HG03039 (cell line): ENCODE measurements around the gene NAP1L3.

Experiments used
- ATAC-seq: cut with Tn5 transposase; IDR thresholded peaks from one replicate; pipeline ENCODE4 v1.9.1; 2021; ENCODE audit warnings: mild to moderate bottlenecking, moderate library complexity; ENCODE audit not compliant: unreplicated experiment

Gene NAP1L3, protein sequence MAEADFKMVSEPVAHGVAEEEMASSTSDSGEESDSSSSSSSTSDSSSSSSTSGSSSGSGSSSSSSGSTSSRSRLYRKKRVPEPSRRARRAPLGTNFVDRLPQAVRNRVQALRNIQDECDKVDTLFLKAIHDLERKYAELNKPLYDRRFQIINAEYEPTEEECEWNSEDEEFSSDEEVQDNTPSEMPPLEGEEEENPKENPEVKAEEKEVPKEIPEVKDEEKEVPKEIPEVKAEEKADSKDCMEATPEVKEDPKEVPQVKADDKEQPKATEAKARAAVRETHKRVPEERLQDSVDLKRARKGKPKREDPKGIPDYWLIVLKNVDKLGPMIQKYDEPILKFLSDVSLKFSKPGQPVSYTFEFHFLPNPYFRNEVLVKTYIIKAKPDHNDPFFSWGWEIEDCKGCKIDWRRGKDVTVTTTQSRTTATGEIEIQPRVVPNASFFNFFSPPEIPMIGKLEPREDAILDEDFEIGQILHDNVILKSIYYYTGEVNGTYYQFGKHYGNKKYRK

DNA sequence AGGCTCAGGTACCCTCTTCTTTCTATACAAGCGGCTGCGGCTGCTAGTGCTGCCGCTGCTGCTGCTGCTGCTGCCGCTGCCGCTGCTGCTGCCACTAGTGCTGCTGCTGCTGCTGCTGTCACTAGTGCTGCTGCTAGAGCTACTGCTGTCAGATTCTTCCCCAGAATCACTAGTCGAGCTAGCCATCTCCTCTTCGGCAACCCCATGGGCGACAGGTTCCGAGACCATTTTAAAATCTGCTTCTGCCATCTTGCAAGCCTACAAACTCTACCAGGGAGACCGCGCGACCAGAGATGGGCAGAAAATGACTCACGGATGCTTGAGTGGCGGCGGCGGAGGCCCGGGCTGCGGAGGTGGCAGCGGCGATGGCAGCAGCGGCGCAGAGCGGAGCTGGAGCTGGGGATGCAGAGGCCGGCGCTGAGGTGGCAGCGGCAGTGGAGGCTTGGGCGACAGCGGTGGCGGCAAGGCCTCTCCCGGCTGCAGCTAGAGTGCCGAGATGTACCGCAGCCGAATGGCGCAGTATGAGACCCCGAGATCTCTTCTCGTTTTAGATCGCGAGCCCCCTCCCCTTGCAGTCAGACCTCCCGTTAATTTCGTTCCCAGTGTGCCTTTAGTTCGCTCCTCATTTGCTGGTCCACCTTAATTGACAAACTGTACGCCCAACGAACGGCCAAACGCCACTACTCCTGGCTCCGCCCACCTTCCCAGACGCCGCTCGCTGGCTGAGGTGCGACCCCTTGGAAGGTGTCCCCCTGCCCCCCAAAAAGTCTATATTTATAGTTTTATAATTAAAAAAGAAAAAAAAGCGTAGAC lies at the start of gene NAP1L3:
NAP1L3 (minus strand) TSS at position 523 of the 813 bp plus-strand sequence; CDS start at position 249, 274 bp downstream.
- peak; percentile 62 for ATAC-seq

DNA sequence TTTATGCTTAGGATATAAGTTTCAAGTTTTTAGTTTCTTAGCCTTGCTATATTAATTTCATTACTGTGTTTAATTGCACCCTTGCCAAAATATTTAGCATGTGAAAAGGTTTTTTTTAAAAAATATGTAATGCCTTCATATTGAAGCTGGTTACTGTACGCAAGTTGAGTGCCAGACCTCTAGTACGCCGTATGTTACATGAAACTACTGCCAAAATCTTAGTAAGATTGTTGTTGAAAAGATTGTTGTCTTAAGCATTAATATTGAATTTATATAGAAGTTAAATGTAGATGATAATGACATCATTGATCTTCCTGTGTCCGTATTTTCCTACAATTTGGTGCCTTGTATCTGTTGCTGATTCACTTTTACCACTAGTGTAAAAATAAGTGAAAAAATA lies 37.7 kb upstream of the NAP1L3 start:
- ATAC-seq = no peak

DNA sequence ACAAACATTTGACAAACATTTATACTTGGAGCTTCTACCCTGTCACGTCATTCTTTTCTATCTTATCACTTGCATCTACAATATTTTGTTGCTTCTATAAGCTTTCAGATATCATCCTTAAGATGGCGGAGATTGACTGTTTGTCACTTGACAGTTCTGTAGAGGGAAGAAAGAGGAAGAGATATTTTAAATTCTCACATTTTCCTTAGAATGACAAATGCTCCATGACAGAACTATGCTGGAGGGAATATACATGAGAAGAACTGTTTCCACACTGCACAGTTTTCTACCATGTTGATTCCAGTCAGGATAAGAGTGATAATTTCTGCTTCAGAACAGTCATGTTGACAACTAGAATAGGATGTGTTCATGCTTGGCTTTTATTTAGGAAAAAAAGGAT lies 30.3 kb upstream of the NAP1L3 start:
- no peak for ATAC-seq

DNA sequence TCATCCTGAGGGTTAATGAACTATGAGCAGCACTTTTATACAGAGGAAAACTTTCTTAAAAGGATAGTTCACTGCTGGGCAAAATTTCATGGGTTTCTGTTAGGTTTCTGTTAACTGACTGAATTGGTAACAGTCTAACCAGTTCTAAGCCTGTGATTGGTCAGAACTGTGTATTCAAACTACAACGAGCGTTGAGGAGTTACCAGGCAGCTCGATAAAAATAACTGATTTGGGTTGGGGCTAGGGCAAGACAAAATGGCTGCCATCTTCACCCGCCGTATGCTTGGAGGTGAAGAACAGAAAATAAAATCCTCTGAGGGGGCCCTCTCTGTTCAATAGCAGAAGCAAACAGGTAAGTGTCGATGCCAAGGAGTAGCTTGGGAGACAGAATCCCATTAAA lies 22.6 kb upstream of the NAP1L3 start:
- ATAC-seq = no peak

DNA sequence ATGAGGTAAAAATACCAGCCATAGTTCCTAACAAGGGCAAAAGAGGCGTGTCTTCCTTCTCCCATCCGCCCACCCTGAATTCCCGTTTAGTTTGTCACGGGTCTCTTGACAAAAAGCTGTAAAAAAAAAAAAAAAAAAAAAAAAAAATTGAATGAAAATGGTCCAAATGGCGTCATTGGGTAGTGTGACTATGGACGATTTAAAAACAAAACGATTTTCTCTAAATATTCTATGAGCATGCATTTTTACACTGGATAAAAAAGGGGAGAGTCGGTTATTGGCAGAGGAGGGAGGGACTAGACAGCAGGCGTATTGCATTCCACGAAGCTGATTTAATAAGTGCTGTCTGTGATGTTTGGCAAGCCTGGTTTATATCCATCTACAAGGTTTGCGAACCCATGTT lies 492 bp upstream of the NAP1L3 start, which contains the start of gene FAM133A:
FAM133A (plus strand) TSS at position 338 of the 403 bp plus-strand sequence. CDS start 35,214 bp downstream, outside the sequence.
- ATAC-seq = no peak

DNA sequence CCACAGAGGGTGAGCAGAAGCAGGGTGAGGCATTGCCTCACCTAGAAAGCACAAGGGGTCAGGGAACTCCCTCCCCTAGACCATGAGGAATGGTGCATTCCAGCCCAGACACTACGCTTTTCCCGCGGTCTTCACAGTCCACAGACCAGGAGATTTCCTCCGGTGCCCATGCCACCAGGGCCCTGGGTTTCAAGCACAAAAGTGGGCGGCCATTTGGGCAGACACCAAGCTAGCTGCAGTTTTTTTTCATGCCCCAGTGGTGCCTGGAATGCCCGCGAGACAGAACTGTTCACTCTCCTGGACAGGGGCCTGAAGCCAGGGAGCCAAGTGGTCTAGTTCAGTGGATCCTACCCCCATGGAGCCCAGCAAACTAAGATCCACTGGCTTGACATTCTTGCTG lies 12.8 kb downstream of the NAP1L3 start:
- no peak for ATAC-seq

DNA sequence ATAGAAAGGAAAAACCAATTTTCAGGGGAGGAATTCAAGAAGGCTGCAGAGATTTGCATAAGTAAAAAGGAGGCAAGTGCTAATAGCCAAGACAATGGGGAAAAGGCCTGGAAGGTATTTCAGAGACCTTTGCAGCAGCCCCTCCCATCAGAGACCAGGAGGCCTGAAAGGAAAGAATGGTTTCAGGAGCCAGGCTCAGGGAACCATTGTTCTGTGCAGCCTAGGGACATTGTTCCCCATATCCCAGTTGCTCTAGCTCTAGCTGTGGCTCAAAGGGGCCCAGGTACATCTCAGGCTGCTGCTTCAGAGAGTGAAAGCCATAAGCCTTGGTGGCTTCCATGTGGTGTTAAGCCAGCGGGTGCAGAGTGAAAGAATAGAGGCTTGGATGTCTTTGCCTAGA lies 24.0 kb downstream of the NAP1L3 start:
- no peak for ATAC-seq

DNA sequence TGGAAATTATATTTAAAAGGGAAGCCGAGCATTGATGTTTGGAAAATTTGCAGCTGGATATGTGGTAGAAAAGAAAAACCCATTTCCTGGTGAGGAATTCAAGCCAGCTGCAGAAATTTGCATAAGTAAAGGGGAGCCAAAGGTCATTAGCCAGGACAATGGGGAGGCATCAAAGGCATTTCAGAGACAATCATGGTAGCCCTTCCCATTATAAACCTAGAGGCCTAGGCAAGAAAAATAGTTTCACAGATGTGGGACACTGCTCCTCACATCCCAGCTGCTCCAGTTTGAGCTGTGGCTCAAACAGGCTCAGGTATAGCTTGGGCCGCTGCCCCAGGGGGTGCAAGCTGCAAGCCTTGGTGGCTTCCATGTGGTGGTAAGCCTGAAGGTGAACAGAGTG lies 35.8 kb downstream of the NAP1L3 start:
- no peak for ATAC-seq
